ENCODE results near the gene LEMD2.

GRCh38 chr6:33771146-33772081 is 17.5 kb downstream of the LEMD2 start:
- TF ChIP-seq CTCF (IDR thresholded peaks at IDR 0.05) (peak; percentile 71 to 98 (median 90)), POLR2A (IDR thresholded peaks at IDR 0.05) (no peak)
